H1 (cell line): Measurements from ENCODE around the gene TMPRSS11E. TPM values are rescaled to one million over a fixed set of nuclear protein-coding genes. Genes with fewer than 3 reads are reported as not detected.
A peak's percentile ranks its signal among the peaks of the same experiment; 100 is the strongest.
"Not testable (repeated sequence)": the region's sequence is repeated elsewhere in the genome, so short reads cannot be mapped to it uniquely, and the experiment has no call there.

Source experiments
- CTCF ChIA-PET: fragments of 300-600 bp; sonication (Branson Sonifier 250); formaldehyde crosslinking; loops from one replicate; lab custom pipeline; 2021; ENCODE audit not compliant: partially characterized antibody; lab: Charles Lee
- POLR2A ChIA-PET: fragments of 300-600 bp; sonication (Branson Sonifier 250); formaldehyde crosslinking; loops from one replicate; lab custom pipeline; 2021; ENCODE audit warnings: inconsistent platforms; ENCODE audit not compliant: partially characterized antibody; lab: Charles Lee
- DNase-seq, 2 experiments: peaks; one replicate each; pipeline versions ENCODE4 v3.0.0 to v3.0.0-alpha.2; 2010 to 2022; ENCODE audit warnings: low spot score in 2 of 2, low read depth in 1 of 2, mixed read lengths in 1 of 2
- FAIRE-seq: peaks from 2 replicates; lab custom pipeline; 2011; peaks lifted over from hg19 to GRCh38; lab: Jason Lieb, UNC
- H2AFZ ChIP-seq: 2 replicates; pipeline ENCODE4 v1.8.1; 2012; ENCODE audit warnings: low read length, inconsistent platforms
- H2AK5ac ChIP-seq: 2 replicates; pipeline ENCODE4 v1.6.1; 2013; ENCODE audit warnings: low read depth, low read length
- H2BK120ac ChIP-seq: replicated peaks from 2 replicates; pipeline ENCODE3; 2013; ENCODE audit warnings: low read depth, low read length, inconsistent platforms
- H2BK12ac ChIP-seq: 2 replicates; pipeline ENCODE4 v1.6.1; 2013; ENCODE audit warnings: low read depth, low read length
- H2BK15ac ChIP-seq: 2 replicates; pipeline ENCODE4 v1.6.1; 2013; ENCODE audit warnings: low read length
- H2BK20ac ChIP-seq: 2 replicates; pipeline ENCODE4 v1.6.1; 2013; ENCODE audit warnings: low read length
- H2BK5ac ChIP-seq: 2 replicates; pipeline ENCODE4 v1.6.1; 2013; ENCODE audit warnings: low read depth, low read length
- H3K14ac ChIP-seq: 2 replicates; pipeline ENCODE4 v1.6.1; 2013; ENCODE audit warnings: inconsistent platforms; ENCODE audit not compliant: insufficient read length
- H3K18ac ChIP-seq: 2 replicates; pipeline ENCODE4 v1.6.1; 2013; ENCODE audit warnings: low read length; ENCODE audit errors: extremely low read depth
- H3K23ac ChIP-seq: 2 replicates; pipeline ENCODE4 v1.6.1; 2013; ENCODE audit warnings: inconsistent platforms; ENCODE audit not compliant: insufficient read length
- H3K23me2 ChIP-seq: 2 replicates; pipeline ENCODE4 v1.6.1; 2013; ENCODE audit warnings: low read depth, low read length
- H3K27ac ChIP-seq: 2 replicates; pipeline ENCODE4 v1.6.1; 2011; ENCODE audit warnings: low read depth, low read length, inconsistent platforms
- H3K27me3 ChIP-seq, 4 experiments: replicated peaks in 1 of 4; 1 replicate in 1 of 4; 2 replicates in 3 of 4; pipeline versions ENCODE4 v1.6.1 to v1.8.1; 2011 to 2013; ENCODE audit warnings: low read length in 3 of 4, mild to moderate bottlenecking in 3 of 4, inconsistent platforms in 2 of 4, mixed read lengths in 2 of 4, moderate library complexity in 1 of 4; ENCODE audit not compliant: control insufficient read depth in 3 of 4, insufficient read depth in 3 of 4; ENCODE audit errors: extremely low read depth in 1 of 4
- H3K36me3 ChIP-seq, 4 experiments: 2 replicates each; pipeline versions ENCODE4 v1.6.1 to v1.8.1; 2011 to 2013; ENCODE audit warnings: mild to moderate bottlenecking in 4 of 4, low read length in 3 of 4, moderate library complexity in 2 of 4, control low read depth in 1 of 4, inconsistent platforms in 1 of 4; ENCODE audit not compliant: insufficient read depth in 4 of 4, control insufficient read depth in 2 of 4
- H3K4ac ChIP-seq: replicated peaks from 2 replicates; pipeline ENCODE3; 2013; ENCODE audit warnings: low read length, low read depth, mixed read lengths, inconsistent platforms; ENCODE audit not compliant: insufficient read length
- H3K4me1 ChIP-seq, 4 experiments: replicated peaks in 1 of 4; 1 replicate in 1 of 4; 2 replicates in 3 of 4; pipeline versions ENCODE4 v1.6.1 to v1.8.1; 2011 to 2013; ENCODE audit warnings: low read length in 3 of 4, inconsistent platforms in 2 of 4, mixed read lengths in 1 of 4; ENCODE audit not compliant: insufficient read depth in 4 of 4, control insufficient read depth in 3 of 4
- H3K4me2 ChIP-seq, 2 experiments: 2 replicates each; pipeline versions ENCODE4 v1.6.1 to v1.8.1; 2011 to 2013; ENCODE audit warnings: low read depth in 2 of 2, low read length in 2 of 2, control low read depth in 1 of 2, inconsistent platforms in 1 of 2, mild to moderate bottlenecking in 1 of 2; ENCODE audit not compliant: insufficient read depth in 1 of 2
- H3K4me3 ChIP-seq, 4 experiments: fragments of 200-600, 300-600 bp in 1 of 4; sonication (generic), shearing (Covaris generic), sonication (Bioruptor Twin) in 1 of 4; 2 replicates each; pipeline versions ENCODE4 v1.5.1 to v1.8.1; 2011 to 2016; ENCODE audit warnings: low read length in 4 of 4, low read depth in 3 of 4, control low read depth in 2 of 4, inconsistent platforms in 2 of 4, mild to moderate bottlenecking in 2 of 4, mixed read lengths in 1 of 4, moderate library complexity in 1 of 4; ENCODE audit not compliant: insufficient read depth in 2 of 4; ENCODE audit errors: extremely low read depth in 1 of 4
- H3K56ac ChIP-seq: replicated peaks from 2 replicates; pipeline ENCODE3; 2013; ENCODE audit warnings: low read depth, mild to moderate bottlenecking, mixed read lengths, low read length, inconsistent platforms; ENCODE audit not compliant: insufficient read length
- H3K79me1 ChIP-seq: 2 replicates; pipeline ENCODE4 v1.6.1; 2013; ENCODE audit warnings: low read depth, low read length, control low read depth
- H3K79me2 ChIP-seq, 2 experiments: 2 replicates each; pipeline versions ENCODE4 v1.6.1 to v1.8.1; 2012 to 2013; ENCODE audit warnings: low read length in 2 of 2, mild to moderate bottlenecking in 2 of 2, inconsistent platforms in 1 of 2; ENCODE audit not compliant: insufficient read depth in 2 of 2, control insufficient read depth in 1 of 2
- H3K9ac ChIP-seq, 4 experiments: replicated peaks in 1 of 4; 1 replicate in 1 of 4; 2 replicates in 3 of 4; pipeline versions ENCODE4 v1.6.1 to v1.8.1; 2011 to 2013; ENCODE audit warnings: low read depth in 3 of 4, low read length in 3 of 4, control low read depth in 2 of 4, mild to moderate bottlenecking in 2 of 4, moderate library complexity in 2 of 4, inconsistent platforms in 1 of 4; ENCODE audit errors: extremely low read depth in 1 of 4
- H3K9me3 ChIP-seq, 2 experiments: 2 replicates each; pipeline versions ENCODE4 v1.6.1 to v1.8.1; 2012 to 2013; ENCODE audit warnings: mild to moderate bottlenecking in 2 of 2, moderate library complexity in 2 of 2, control low read depth in 1 of 2, inconsistent platforms in 1 of 2, low read depth in 1 of 2, low read length in 1 of 2, mixed read lengths in 1 of 2; ENCODE audit not compliant: insufficient read depth in 2 of 2
- H4K20me1 ChIP-seq, 2 experiments: replicated peaks in 1 of 2; 2 replicates each; pipeline versions ENCODE3 to v1.8.1; 2011 to 2013; ENCODE audit warnings: inconsistent platforms in 2 of 2, low read length in 2 of 2, mild to moderate bottlenecking in 1 of 2; ENCODE audit not compliant: insufficient read depth in 2 of 2, control insufficient read depth in 1 of 2
- H4K5ac ChIP-seq: 2 replicates; pipeline ENCODE4 v1.6.1; 2013; ENCODE audit warnings: low read length, low read depth, mixed read lengths, inconsistent platforms; ENCODE audit not compliant: insufficient read length
- H4K8ac ChIP-seq: 2 replicates; pipeline ENCODE4 v1.8.0; 2013; ENCODE audit warnings: mild to moderate bottlenecking, moderate library complexity, low read length, inconsistent platforms; ENCODE audit not compliant: insufficient read depth; ENCODE audit errors: extremely low read depth
- H4K91ac ChIP-seq: replicated peaks from 2 replicates; pipeline ENCODE3; 2013; ENCODE audit warnings: low read length, mixed read lengths, inconsistent platforms; ENCODE audit not compliant: insufficient read length
- RAD21 ChIP-seq, 2 experiments: IDR thresholded peaks in 1 of 2; conservative IDR thresholded peaks in 1 of 2; 2 replicates each; pipeline ENCODE4 v1.6.1; 2011; ENCODE audit warnings: low read depth in 2 of 2, low read length in 2 of 2, improper control_type of control experiment in 1 of 2, inconsistent platforms in 1 of 2, mild to moderate bottlenecking in 1 of 2, moderate library complexity in 1 of 2
- WGBS, 2 experiments: shearing (Covaris generic) in 1 of 2; methylation state at CpG; one replicate each; pipeline versions ENCODE4 v1.1.6 to v1.1.7; 2013 to 2015; ENCODE audit warnings: low lambda C conversion rate in 2 of 2, mixed read lengths in 2 of 2, inconsistent platforms in 1 of 2, low coverage in 1 of 2, missing lambda C conversion rate in 1 of 2; ENCODE audit not compliant: insufficient replicate concordance in 2 of 2, insufficient coverage in 1 of 2, insufficient read length in 1 of 2; ENCODE audit errors: extremely low coverage in 1 of 2, missing lambda C conversion rate in 1 of 2; 5-methylcytosine and 5-hydroxymethylcytosine counted together
- polyA plus RNA-seq, 7 experiments: library from polyadenylated mRNA; depleted of rRNA in 3 of 7; stranded (reverse) in 5 of 7; unstranded in 2 of 7; fragments of >200 nt in 5 of 7; fragments of 200-250 nt in 2 of 7; gene quantifications; 1 replicate in 5 of 7; 2 replicates in 1 of 7; 4 replicates in 1 of 7; pipeline versions ENCODE4 v1.2.1 to v1.2.3, GENCODE V29; 2011 to 2013; ENCODE audit warnings: missing spikeins in 2 of 7, mixed read lengths in 2 of 7
- total RNA-seq: library from RNA; stranded (reverse); fragmentation: NEBNext Ultra II Directional; extraction: Animal tissue kit (Norgen Biotek cat#: 25700); gene quantifications from 2 replicates; pipeline ENCODE4 v1.2.1, GENCODE V29; 2021

Gene TMPRSS11E
- total and polyA plus RNA-seq, 2 of the 8 experiments (the other 6 are each of a cell fraction or from before 2014, with no cell fraction given), result 0.38 to 0.71 TPM

DNA sequence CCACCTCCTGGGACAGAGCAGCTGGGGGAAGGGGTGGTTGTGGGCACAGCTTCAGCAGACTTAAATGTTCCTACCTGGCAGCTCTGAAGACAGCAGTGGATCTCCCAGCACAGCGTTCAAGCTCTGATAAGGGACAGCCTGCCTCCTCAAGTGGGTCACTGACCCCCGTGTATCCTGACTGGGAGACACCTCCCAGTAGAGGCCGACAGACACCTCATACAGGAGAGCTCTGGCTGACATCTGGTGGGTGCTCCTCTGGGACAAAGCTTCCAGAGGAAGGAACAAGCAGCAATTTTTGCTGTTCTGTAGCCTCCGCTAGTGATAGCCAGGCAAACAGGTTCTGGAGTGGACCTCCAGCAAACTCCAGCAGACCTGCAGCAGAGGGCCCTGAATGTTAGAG lies 56.2 kb downstream of the TMPRSS11E start:
- peak in 1 of 2 experiments; percentile 11; a peak in 1 of 4 replicates for TF ChIP-seq RAD21 (IDR thresholded peaks at IDR 0.05 in 1 of 2, conservative IDR thresholded peaks at IDR 0.05 in 1 of 2; ENCODE audit: low read depth in 2 of 2, low read length in 2 of 2)
- H2AFZ ChIP-seq, H3K79me1 ChIP-seq, H2BK5ac ChIP-seq, H2BK15ac ChIP-seq, H2BK20ac ChIP-seq, H2BK120ac ChIP-seq, FAIRE-seq, H3K27ac ChIP-seq, H4K20me1 ChIP-seq, H3K4me1 ChIP-seq, H3K9me3 ChIP-seq, DNase-seq, H4K5ac ChIP-seq, POLR2A ChIA-PET, H3K14ac ChIP-seq, H2AK5ac ChIP-seq, H4K8ac ChIP-seq, H3K9ac ChIP-seq, H3K36me3 ChIP-seq, H3K4me2 ChIP-seq, H3K79me2 ChIP-seq, H3K4ac ChIP-seq, H2BK12ac ChIP-seq, H3K27me3 ChIP-seq, H3K23me2 ChIP-seq, H3K4me3 ChIP-seq, H3K18ac ChIP-seq, H4K91ac ChIP-seq, H3K56ac ChIP-seq, H3K23ac ChIP-seq: not testable (repeated sequence)
- WGBS, 2 experiments, result 77% methylated on average over 4 of the region's 4 CpGs; no CpG with 5 or more reads in 1 of the 2 experiments
- CTCF ChIA-PET, result interaction anchor here (0.8 to 1.0 kb wide), 3 partner anchors 62 to 564 kb away, joined by 3 to 4 read pairs (median 3); no protein-coding TSS in a partner anchor

DNA sequence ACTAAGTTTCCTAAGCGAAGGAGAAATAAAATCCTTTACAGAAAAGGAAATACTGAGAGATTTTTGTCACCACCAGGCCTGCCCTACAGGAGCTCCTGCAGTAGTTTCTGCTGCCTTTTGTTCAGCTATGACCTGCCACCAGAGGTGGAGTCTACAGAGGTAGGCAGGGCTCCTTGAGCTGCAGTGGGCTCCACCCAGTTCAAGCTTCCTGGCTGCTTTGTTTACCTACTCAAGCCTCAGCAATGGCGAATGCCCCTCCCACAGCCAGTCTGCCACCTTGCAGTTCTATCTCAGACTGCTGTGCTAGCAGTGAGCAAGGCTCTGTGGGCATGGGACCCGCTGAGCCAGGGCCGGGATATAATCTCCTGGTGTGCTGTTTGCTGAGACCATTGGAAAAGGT lies 57.6 kb downstream of the TMPRSS11E start:
- FAIRE-seq, H2BK5ac ChIP-seq, H3K9ac ChIP-seq, H3K23me2 ChIP-seq, H3K4ac ChIP-seq, H4K20me1 ChIP-seq, H2AK5ac ChIP-seq, DNase-seq, H4K5ac ChIP-seq, H3K27me3 ChIP-seq, H3K4me3 ChIP-seq, H3K4me2 ChIP-seq, H3K14ac ChIP-seq, H3K4me1 ChIP-seq, H3K27ac ChIP-seq, H3K23ac ChIP-seq, H3K9me3 ChIP-seq, H3K36me3 ChIP-seq, H2BK20ac ChIP-seq, H3K79me2 ChIP-seq, H3K56ac ChIP-seq, H2BK120ac ChIP-seq, H3K79me1 ChIP-seq, POLR2A ChIA-PET, H3K18ac ChIP-seq, H4K8ac ChIP-seq, H2AFZ ChIP-seq, H2BK12ac ChIP-seq, H2BK15ac ChIP-seq, H4K91ac ChIP-seq: not testable (repeated sequence)
- WGBS, 2 experiments, result 97% methylated on average over 4 of the region's 4 CpGs; no CpG with 5 or more reads in 1 of the 2 experiments
- CTCF ChIA-PET, result interaction anchor here (1.1 kb wide), 1 partner anchor 46 kb away, joined by 3 read pairs; no protein-coding TSS in a partner anchor
